Stimulated activated CD8-positive, alpha-beta memory T cell treated with anti-CD3 and anti-CD28 coated beads, Interleukin-4, amount 100 ng/mL, for 1 hour (primary cell): ENCODE data around the gene CYBRD1.
"Not testable (repeated sequence)": the region's sequence is repeated elsewhere in the genome, so short reads cannot be mapped to it uniquely, and the experiment has no call there.

Source experiments
- DNase-seq, 2 donors: peaks; one replicate each; pipeline ENCODE4 v3.0.0-alpha.2; 2020; ENCODE audit warnings: low read depth in 2 of 2, low spot score in 1 of 2

The CYBRD1 gene, protein sequence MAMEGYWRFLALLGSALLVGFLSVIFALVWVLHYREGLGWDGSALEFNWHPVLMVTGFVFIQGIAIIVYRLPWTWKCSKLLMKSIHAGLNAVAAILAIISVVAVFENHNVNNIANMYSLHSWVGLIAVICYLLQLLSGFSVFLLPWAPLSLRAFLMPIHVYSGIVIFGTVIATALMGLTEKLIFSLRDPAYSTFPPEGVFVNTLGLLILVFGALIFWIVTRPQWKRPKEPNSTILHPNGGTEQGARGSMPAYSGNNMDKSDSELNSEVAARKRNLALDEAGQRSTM

GRCh38 chr2:171522052-171522787 lies at the start of gene CYBRD1:
Gene CYBRD1 (plus strand): TSS chr2:171522474. CDS start chr2:171522546, 72 bp downstream.
- DNase-seq, result no peak

DNA sequence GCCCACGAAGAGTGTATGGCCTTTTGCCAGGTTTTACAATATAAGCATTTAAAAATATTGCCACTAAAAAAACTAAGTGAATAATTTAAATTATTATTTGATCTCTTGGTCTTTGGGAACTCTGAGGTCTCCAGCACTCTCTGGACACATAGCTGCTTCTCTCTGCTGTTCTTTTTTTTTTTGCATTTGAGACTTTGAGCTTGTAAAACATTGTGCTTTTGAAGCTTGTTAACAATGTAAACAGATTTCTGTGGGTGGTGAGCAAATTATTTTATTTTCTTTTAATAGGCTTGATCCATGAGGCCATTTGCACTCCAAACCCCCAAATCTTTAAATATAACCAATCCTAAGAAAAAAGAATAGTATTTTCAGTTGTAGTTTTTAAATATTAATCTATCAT lies 46.3 kb upstream of the CYBRD1 start:
- no peak for DNase-seq

DNA sequence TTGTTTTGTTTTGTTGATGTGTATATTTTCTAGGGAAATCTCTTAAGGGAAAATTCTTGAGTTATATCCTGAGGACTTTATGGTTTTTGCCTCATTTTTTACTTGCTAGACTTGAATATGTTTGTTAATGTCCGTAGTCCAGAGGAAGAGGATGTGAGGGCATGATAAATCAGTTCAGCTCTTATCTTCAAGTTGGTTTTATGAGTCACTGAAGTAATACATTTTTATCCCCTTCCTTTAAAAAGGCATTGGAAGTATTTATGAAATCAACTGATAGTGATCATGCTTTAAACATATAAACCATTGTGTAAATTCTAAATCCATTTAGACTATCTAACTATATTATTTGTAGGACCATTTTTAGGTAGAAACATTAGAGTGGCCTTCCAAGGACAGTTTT lies 43.9 kb upstream of the CYBRD1 start:
- DNase-seq, result no peak

DNA sequence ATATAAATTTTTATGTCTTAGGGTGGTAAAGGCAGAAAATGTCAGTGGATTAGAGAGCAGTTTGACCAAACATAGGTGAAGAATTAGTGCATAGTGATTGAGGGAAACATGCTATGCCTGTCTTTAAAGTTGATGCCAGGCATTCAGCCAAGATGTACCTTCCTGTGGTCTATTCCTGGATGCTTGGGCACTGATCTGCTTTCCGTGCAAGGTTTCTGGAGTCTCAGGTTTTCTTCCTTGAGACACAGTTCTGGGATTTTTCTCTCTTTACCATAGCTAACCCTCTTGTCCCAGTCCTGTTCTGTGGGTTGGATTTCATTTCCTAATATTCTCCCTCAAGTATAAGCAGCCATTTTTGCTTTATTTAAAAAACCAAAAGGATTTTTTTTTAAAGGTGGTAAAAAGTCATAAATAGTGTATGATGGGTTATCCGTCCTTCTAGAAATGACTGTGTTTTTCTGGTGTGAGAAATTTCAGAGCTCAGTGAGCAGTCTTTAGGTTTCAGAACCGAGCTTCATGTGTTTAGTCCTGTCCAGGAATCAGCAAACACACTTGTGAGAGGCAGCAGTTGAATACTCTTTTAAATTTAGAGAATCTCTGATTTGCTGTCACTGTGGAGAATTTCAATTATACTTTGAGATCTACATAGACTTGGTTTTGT lies 43.0 kb upstream of the CYBRD1 start:
- DNase-seq, result no peak

- DNase-seq, result no peak
Measured at GRCh38 chr2:171480908-171481307, 41.4 kb upstream of the CYBRD1 start.

DNA sequence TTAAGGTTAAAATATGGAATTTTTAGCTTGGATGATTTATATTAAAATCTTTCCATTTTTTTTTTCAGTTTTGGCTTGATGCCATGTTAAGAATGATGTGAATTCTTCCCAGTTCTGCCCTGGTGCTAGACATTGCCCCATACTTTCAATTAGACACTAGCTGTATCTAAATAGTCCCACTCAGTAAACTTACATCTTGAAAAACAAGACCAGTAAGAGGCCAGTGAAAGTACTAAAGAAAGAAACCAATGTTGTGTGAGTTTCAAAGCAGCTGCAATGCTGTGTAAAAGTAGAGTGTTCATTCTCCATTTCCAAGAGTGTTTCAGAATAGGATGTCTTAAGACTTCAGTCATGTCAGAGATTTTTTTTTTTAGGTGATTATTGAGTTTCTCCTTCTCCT lies 40.0 kb upstream of the CYBRD1 start:
- no peak for DNase-seq

DNA sequence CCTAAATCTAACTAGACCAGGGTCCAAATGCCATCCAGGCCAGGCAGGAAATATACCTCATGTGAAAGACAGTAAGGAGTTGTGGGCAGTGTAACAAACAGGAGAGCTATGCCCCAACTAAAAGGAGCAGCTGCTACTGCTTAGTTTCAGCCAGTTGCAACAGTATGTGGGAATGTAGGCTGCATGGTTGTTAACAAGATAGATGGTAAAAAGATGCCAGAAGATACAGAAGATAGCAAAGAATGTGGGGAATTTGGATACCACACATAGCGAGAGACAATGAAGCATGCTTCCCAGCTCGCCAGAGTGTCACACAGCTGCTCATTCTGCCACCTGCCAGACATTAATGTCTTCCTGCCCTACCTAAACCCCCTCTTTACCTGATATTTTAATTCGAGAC lies 39.4 kb upstream of the CYBRD1 start:
- DNase-seq, result no peak

DNA sequence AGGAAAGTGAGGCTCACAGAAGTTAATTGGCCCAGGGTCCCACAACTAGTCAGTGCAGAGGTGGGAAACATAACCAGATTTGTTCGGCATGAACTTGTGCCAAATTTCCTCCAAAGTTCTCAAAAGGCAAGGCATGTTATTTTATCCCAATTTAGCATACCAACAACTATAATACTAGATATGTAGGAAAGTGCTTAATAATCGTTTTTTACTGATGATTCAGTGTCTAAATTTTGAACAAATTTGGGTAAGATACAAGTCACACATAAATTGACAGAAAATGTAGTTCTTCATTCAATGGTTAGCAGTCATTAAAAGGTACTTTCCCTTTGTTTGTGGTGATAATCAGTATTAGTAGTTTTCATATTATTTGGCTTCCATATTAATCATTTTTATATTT lies 38.5 kb upstream of the CYBRD1 start:
- no peak for DNase-seq

GRCh38 chr2:171485116-171485515 lies 37.2 kb upstream of the CYBRD1 start:
- no peak for DNase-seq

- DNase-seq, result no peak
Measured at GRCh38 chr2:171487201-171487600, 35.1 kb upstream of the CYBRD1 start.

DNA sequence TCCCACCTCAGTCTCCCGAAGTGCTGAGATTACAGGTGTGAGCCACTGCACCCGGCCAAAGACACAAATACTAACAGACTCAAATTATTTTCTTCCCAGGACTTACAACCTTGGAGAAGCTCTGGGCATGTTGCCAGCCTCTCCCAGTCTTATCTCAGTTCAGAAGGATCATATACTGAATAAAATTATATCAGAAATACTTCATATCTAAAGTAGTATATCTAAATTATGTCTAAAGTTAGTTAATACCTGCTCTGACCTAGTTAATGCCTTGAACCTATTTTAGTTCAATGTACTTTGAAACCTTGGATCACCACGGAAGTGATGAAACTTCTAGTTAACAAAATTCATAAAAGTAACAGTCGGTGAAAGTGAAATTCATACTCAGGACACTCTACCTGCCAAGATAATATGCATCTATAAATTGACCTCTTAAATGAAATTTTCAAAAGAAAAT lies 34.4 kb upstream of the CYBRD1 start:
- DNase-seq, result no peak

- no peak for DNase-seq
Measured at GRCh38 chr2:171490577-171490976, 31.7 kb upstream of the CYBRD1 start.

DNA sequence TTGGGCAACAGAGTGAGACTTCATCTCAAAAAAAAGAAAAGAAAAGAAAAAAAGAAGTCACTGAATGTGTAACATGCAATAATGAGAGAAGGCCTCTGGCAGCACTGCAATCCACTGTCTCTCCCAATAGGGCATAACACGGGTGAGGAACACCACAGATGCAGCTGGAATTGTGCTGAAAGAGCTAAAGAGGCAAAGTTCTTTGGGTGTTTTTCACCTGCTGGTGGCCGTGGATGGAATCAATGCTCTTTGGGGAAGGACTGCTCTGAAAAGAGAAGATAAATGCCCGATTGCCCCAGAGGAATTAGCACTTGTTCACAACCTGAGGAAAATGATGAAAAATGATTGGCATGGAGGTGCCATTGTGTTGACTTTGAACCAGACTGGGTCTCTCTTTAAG lies 31.0 kb upstream of the CYBRD1 start:
- no peak for DNase-seq

DNA sequence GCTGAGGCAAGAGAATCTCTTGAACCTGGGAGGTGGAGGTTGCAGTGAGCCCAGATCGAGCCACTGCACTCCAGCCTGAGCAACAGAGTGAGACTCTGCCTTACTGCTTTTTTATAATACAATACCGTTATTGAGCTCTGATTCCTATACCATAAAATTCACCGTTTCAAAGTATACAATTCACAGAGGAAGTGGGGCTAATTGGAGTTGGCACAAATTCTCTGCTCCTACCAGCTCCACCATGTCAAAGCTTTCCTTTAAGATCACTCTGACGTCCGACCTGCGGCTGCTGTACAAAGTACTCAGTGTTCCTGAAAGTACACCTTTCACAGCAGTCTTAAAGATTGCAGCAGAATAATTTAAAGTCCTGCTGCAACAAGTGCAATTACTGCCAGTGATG lies 29.6 kb upstream of the CYBRD1 start:
- no peak for DNase-seq

- not testable (repeated sequence) for DNase-seq
Measured at GRCh38 chr2:171497664-171498063, 24.6 kb upstream of the CYBRD1 start.

DNA sequence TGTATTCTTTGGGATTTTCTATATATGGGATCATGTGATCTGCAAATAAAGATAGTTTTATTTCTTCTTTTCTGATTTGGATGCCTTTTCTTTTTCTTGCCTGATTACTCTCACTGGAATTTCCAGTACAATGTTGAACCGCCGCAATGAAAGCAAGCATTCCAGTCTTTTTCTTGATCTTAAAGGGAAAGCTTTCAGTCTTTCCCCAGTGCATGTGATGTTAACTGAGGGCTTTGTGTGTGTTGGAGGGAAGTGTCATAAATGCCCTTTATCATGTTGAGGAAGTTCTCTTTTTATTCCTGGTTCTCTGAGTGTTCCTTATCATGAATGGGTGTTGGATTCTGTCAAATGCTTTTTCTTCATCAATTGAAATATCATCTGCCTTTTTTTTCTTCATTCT lies 16.9 kb upstream of the CYBRD1 start:
- no peak for DNase-seq

- DNase-seq, result no peak
Measured at GRCh38 chr2:171509945-171510731, 12.1 kb upstream of the CYBRD1 start.

DNA sequence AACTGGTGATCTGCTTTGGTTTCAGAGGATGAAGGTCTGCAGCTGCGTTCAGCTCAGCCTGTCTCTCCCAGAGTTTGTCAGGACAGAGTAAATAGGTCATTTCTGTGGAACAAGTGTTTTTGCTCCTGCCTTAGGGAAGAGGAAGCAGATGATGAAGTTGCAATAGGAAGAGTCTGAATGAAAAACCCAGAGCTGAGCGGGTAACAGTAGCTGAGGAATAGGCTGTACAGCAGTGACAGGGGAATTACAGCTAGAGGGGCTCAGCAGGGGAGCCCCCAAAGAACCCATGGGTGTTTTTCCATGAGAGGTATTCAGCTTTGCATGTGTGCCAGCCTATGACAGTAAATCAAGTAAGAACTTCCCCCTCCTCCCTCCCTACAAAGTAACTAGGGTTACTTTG lies 10.3 kb upstream of the CYBRD1 start:
- DNase-seq, result no peak

GRCh38 chr2:171512683-171513195 lies 9.5 kb upstream of the CYBRD1 start:
- DNase-seq, result no peak

- DNase-seq, result no peak
Measured at GRCh38 chr2:171513719-171514160, 8.5 kb upstream of the CYBRD1 start.
